Activated T-helper 9 cell treated with anti-CD3 and anti-CD28 coated beads, Interleukin-2, amount 50 U/mL, for 16 hours (primary cell): ENCODE data around the gene TMEM131.
"Not testable (repeated sequence)": the region's sequence is repeated elsewhere in the genome, so short reads cannot be mapped to it uniquely, and the experiment has no call there.

Experiments
- DNase-seq: peaks from one replicate; pipeline ENCODE4 v3.0.0-alpha.2; 2020; ENCODE audit warnings: low read depth

The TMEM131 gene

GRCh38 chr2:97957432-97958183 is 38.1 kb downstream of the TMEM131 start:
- DNase-seq, result no peak

- DNase-seq, result not testable (repeated sequence)
Measured at GRCh38 chr2:97956753-97957152, 39.0 kb downstream of the TMEM131 start.

- DNase-seq, result no peak
Measured at GRCh38 chr2:97953853-97954252, 41.9 kb downstream of the TMEM131 start.

DNA sequence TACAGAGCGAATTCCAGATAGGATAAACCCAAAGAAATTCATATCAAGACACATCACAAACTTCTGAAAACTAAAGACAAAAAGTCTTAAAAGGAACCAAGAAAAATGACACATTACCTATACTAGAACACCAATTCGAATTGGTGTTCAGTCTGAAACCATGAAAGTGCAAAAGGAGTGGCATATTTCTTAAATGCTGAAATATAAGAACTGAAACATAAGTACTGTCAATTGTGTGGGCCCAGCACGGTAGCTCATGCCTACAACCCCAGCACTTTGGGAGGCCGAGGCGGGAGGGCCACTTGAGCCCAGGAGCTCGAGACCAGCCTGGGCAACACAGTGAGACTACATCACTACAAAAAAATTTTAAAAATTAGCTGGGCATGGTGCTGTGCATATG is 43.4 kb downstream of the TMEM131 start:
- no peak for DNase-seq

GRCh38 chr2:97951155-97951680 is 44.5 kb downstream of the TMEM131 start:
- no peak for DNase-seq

- DNase-seq, result no peak
Measured at GRCh38 chr2:97950329-97951154, 45.2 kb downstream of the TMEM131 start.

- no peak for DNase-seq
Measured at GRCh38 chr2:97948926-97949325, 46.8 kb downstream of the TMEM131 start.

GRCh38 chr2:97945791-97946190 is 50.0 kb downstream of the TMEM131 start:
- DNase-seq, result no peak

DNA sequence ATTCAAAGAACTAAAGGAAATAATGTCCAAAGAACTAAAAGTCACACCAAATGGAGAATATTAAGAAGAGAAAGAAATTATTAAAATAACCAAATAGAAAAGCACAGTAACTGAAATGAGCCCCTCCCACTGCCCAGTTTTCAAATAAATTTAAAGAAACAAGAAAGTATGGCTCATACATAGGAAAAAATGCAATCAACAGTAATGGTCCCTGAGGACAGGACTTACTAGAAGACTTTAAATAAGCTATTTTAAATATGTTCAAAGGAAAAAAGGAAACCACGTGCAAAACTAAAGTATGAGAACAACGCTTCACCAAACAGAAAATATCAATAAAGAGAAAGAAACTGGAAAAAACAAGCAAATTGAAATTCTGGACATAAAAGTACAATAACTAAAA is 58.9 kb downstream of the TMEM131 start:
- no peak for DNase-seq

DNA sequence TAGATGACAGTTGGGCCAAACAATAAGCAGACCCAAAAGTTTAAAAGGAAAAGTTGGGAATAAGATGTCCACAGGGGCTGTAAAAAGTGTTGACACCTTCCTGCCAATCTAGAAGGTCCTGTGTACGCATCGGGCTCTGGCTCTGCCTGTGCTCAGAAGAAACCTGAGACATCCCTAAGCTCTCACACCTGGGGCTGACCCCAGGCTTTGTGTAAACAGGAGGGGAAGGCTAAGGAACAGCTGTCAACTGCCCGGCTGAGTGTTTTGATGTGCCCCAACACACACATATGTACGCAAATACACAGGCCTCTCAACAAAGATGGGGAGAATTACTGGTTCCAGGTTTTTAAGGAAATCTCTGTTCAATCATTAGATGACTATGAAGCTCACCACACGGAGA is 59.5 kb downstream of the TMEM131 start:
- DNase-seq, result no peak

DNA sequence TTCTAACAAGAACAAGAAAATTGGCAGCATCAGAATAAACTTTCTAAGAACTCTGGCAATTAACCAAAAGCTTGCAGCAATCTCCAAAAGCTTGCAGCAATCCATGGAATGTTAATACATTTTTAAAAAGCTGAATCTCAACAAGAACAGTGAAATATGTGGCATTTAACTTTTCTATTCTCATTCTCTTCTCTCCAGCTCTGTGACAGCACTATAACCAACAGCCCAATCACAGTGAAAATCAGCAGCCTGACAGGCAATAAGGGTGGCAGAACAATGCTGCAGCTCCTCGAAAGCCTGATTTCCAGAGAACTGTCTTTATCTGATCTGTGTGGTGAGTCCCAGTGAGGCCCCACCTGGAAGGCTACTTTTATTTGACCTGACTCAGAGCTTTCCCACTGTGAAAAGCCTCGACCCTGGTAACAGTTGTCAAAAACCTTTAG is 60.0 kb downstream of the TMEM131 start:
- no peak for DNase-seq

DNA sequence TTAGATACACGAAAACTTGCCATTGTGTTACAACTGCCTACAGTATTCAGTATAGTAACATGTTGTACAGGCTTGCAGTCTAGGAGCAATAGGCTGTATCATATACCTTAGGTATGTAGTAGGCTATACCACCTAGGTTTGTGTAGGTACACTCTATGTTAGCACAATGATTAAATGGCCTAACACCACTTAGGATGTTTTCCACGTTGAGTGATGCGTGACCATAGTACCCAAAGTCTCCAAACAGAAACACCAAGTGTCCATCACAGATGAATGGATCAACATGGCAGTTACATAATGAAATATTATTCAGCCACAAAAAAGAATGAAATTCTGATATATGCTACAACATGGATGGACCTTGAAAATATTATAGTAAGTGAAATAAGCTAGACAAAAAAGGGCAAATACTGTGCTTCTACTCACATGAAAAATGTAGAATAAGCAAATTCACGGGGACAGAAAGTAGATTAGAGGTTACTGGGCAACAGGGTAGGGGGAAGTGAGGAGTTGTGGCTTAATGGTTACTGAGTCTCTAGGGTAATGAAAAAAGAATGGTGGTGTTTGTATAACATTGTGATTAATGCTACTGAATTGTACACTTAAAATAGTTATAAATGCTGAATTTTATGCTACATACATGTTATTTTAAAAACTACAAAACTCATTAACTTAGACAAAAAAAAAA is 62.6 kb downstream of the TMEM131 start:
- DNase-seq, result no peak

GRCh38 chr2:97931858-97932225 is 63.9 kb downstream of the TMEM131 start:
- no peak for DNase-seq

DNA sequence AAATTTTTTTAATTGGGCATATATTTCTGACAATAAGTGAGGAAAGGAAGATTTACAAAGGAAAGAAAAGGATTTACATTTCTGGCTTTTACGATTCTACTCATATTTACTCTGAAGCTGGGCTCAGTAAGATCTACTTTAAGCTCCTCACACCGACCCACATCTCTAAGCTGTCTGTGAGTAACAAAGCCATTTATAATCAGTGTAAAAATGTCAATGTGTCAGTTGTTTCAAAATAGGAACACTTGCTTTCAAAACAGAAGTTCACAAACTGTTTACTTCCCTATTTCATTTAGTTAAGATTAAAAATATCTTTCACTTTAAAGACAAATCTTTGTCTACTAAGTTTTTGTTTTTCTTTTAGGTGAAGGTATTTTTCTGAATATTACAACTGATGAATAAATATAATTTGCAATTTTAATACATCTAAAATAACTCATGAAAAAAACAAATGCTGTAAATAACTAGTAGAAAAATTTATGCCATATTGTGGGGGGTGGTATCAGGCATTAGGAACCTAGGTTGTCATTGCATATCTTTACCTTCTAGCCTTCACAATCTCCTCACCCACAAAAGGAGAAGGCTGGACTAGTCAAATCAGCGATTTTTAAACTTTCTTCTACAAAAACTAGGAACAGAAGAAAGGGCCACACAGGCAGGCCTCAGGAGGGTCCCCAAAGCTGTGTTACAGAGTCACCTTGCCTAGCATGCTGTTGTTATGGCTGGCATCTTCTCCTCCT is 64.5 kb downstream of the TMEM131 start:
- no peak for DNase-seq

- no peak for DNase-seq
Measured at GRCh38 chr2:97928591-97928990, 67.2 kb downstream of the TMEM131 start.

DNA sequence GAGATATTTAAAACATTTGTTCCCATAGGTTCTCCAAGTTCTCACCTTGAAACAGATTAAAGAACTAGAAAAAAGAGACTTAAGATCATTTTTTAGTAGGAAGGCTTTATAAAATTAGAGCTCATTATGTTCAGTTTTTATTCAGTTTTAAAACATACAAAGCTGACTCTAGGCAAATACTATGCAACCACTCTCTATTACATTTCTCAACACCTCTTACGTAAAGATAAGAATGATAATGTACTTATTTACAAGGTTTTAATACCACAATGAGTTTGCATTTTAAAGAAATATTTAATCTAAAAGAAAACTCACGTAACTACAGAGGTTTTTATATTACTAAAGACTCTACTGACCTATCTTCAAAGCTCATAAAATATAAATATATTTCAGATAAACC is 68.8 kb downstream of the TMEM131 start:
- no peak for DNase-seq

DNA sequence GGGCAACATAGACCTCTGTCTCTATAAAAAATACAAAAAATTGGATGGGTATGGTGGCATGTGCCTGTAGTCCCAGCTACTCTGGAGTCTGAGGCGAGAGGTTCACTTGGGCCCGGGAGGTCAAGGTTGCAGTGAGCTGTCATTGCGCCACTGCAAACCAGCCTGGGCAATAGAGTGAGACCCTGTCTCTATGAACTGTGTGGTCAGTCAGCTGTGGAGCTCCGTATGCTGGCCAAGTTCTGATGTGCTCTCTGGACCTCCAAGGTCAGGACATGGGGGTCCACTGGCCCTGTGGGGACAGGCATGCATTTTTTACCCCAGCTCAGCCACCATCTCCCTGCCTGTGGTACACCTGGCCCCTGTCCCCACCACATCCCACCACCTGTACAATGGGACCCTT is 71.6 kb downstream of the TMEM131 start:
- no peak for DNase-seq

DNA sequence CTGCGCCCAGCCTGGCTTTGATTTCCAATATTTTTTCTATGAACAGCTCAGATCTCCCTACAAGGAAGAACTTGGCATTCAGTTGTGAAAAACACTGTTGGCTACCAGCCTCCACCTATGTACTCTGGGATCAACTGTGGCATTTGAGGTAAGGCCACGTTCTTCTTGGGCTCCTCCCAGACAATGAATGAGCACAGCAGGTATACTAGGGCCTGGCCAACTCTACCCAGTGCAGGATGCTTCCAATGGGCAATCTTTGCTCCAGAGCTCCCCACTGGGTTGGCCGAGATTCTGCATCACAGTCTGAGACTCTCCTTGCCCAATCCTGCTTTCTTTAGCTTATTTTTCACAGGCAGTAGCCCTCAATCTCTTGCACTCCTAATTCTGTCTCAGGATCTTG is 75.9 kb downstream of the TMEM131 start:
- DNase-seq, result no peak

- DNase-seq, result no peak
Measured at GRCh38 chr2:97918818-97919217, 76.9 kb downstream of the TMEM131 start.

DNA sequence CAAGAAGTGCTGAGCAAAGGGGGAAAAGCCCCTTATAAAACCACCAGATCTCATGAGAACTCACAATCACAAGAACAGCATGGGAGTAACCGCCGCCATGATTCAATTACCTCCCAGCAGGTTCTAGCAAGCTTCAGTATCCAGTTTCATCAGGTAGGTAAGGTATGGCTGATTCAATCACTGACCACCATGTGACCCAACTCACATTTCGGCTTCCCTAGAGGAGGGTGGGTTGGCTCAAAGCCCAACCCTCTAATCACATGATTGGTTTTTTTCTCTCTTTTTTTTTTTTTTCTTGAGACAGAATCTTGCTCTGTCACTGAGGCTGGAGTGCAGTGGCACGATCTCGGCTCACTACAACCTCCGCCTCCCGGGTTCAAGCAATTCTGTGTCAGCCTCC is 78.1 kb downstream of the TMEM131 start:
- DNase-seq, result not testable (repeated sequence)

DNA sequence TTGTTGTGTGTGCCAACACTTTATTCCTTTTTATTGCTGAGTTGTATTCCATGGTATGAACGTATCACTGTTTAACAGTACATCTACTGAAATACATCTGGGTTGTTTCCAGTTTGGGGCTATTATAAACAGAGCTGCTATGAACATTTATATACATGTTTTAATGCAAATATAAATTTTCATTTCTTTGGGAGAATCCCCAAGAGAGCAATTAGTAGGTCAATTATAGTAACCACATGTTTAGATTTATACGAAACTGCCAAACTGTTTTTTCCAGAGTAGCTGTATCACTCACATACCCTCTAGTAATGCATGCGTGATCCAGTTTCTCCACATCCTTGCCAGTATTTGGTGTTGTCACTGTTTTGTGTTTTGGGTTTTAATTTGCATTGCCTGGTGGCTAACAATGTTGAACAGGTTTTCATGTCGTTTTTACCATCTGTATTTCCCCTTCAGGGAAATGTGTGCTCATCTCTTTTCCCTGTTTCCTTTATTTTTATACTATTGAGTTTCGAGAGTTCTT is 81.0 kb downstream of the TMEM131 start:
- DNase-seq, result no peak

DNA sequence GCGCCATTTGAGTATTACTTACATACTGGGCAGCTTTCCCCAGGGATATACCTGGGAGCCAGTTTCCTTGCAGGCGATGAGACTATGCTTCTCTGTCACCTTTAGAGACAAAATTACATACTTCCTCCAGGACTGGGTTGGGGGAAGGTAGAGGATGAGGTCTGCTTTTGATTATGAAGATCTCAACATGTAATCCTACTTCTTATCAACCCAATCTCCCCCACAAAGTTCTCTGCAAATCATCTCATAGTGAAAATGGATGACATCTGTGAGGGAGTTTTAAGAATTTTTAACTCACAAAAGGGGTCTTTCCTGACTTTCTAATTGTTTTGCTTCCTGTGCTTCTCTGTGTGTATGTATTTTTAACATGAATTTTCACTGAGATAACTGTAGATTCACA is 81.9 kb downstream of the TMEM131 start:
- no peak for DNase-seq
